HCT116 (cell line): Measurements from ENCODE around the gene ATP5MC3. TPM values are rescaled to one million over a fixed set of nuclear protein-coding genes. Genes with fewer than 3 reads are reported as not detected.

ENCODE experiments used
- ATAC-seq: fragments of 200-7000 bp; cut with Tn5 transposase; 2 replicates; pipeline ENCODE4 v1.9.1; 2020; ENCODE audit warnings: mild to moderate bottlenecking, moderate library complexity
- BruUV-seq: library from RNA; stranded (reverse); fragments of 400-500 nt; replicated peaks from 2 replicates; lab custom pipeline; 2021; lab: Mats Ljungman, UMichigan
- CTCF ChIA-PET: fragments of 300-600 bp; sonication (Branson Sonifier 250); formaldehyde crosslinking; loops from one replicate; lab custom pipeline; 2021; ENCODE audit warnings: antibody characterized with exemption; lab: Charles Lee
- POLR2A ChIA-PET: fragments of 300-600, 350-600 bp; sonication (Branson Sonifier 250); formaldehyde crosslinking; loops from one replicate; lab custom pipeline; 2021; ENCODE audit warnings: antibody characterized with exemption; lab: Charles Lee
- RAD21 ChIA-PET, 2 experiments: fragments of 300-600 bp; sonication (Branson Sonifier 250); formaldehyde crosslinking; loops; one replicate each; lab custom pipeline; 2023; ENCODE audit warnings: low total read pairs in 2 of 2; ENCODE audit not compliant: uncharacterized antibody in 2 of 2, unreplicated experiment in 2 of 2, low non-redundant PET in 1 of 2; lab: Charles Lee
- DNase-seq: peaks from one replicate; pipeline ENCODE4 v3.0.0-alpha.2; 2010; ENCODE audit warnings: low read depth, low spot score
- H2AFZ ChIP-seq: fragments of 200-600 bp; shearing (Covaris generic), sonication (generic); 2 replicates; pipeline ENCODE4 v1.6.1; 2017; ENCODE audit warnings: low read depth, mixed run types, mixed read lengths, antibody characterized with exemption, low read length; ENCODE audit not compliant: poor library complexity, severe bottlenecking
- H3K27ac ChIP-seq: 2 replicates; pipeline ENCODE4 v1.5.1; 2012; ENCODE audit warnings: low read depth, low read length
- H3K27me3 ChIP-seq: fragments of 200-600 bp; sonication (generic); 2 replicates; pipeline ENCODE4 v1.6.1; 2016; ENCODE audit warnings: mixed run types, low read length, mixed read lengths; ENCODE audit not compliant: insufficient read depth
- H3K36me3 ChIP-seq, 2 experiments: fragments of 200-500 bp in 1 of 2; fragments of 200-600 bp in 1 of 2; sonication (Bioruptor generic) in 1 of 2; sonication (generic) in 1 of 2; 2 replicates each; pipeline versions ENCODE4 v1.5.1 to v1.6.1; 2014 to 2016; ENCODE audit warnings: low read length in 2 of 2, inconsistent platforms in 1 of 2, mixed read lengths in 1 of 2, mixed run types in 1 of 2; ENCODE audit not compliant: insufficient read depth in 2 of 2, control insufficient read depth in 1 of 2
- H3K4me1 ChIP-seq, 2 experiments: fragments of 200-600 bp in 1 of 2; sonication (generic) in 1 of 2; 2 replicates each; pipeline versions ENCODE4 v1.5.1 to v1.6.1; 2012 to 2017; ENCODE audit warnings: low read length in 2 of 2, inconsistent platforms in 1 of 2, mild to moderate bottlenecking in 1 of 2, mixed read lengths in 1 of 2, mixed run types in 1 of 2, moderate library complexity in 1 of 2; ENCODE audit not compliant: insufficient read depth in 2 of 2, control insufficient read depth in 1 of 2
- H3K4me2 ChIP-seq: fragments of 200-600 bp; sonication (generic); 2 replicates; pipeline ENCODE4 v1.6.1; 2017; ENCODE audit warnings: mixed run types, low read length, mixed read lengths
- H3K4me3 ChIP-seq, 2 experiments: fragments of 200-600 bp in 1 of 2; sonication (generic) in 1 of 2; replicated peaks in 1 of 2; 2 replicates each; pipeline ENCODE4 v1.5.1; 2011 to 2016; ENCODE audit warnings: low read length in 2 of 2, control low read depth in 1 of 2, low read depth in 1 of 2, mild to moderate bottlenecking in 1 of 2, mixed read lengths in 1 of 2, mixed run types in 1 of 2
- H3K79me2 ChIP-seq: fragments of 200-600 bp; sonication (generic); 2 replicates; pipeline ENCODE4 v1.6.1; 2017; ENCODE audit warnings: mild to moderate bottlenecking, mixed run types, low read length, moderate library complexity, mixed read lengths; ENCODE audit not compliant: insufficient read depth
- H3K9ac ChIP-seq: fragments of 200-600 bp; sonication (generic); 2 replicates; pipeline ENCODE4 v1.6.1; 2016; ENCODE audit warnings: low read length, mixed read lengths
- H3K9me2 ChIP-seq: fragments of 200-600 bp; sonication (generic), shearing (Covaris generic); 2 replicates; pipeline ENCODE4 v1.6.1; 2017; ENCODE audit warnings: mixed run types, mild to moderate bottlenecking, moderate library complexity; ENCODE audit not compliant: insufficient read depth
- H3K9me3 ChIP-seq, 2 experiments: fragments of 200-500 bp in 1 of 2; fragments of 200-600 bp in 1 of 2; sonication (Bioruptor generic) in 1 of 2; sonication (generic) in 1 of 2; 2 replicates each; pipeline ENCODE4 v1.6.1; 2014 to 2017; ENCODE audit warnings: low read length in 2 of 2, mixed read lengths in 2 of 2, inconsistent platforms in 1 of 2, low read depth in 1 of 2, mild to moderate bottlenecking in 1 of 2, mixed run types in 1 of 2, moderate library complexity in 1 of 2; ENCODE audit not compliant: control insufficient read depth in 1 of 2, insufficient read depth in 1 of 2
- H4K20me1 ChIP-seq: fragments of 200-600 bp; sonication (generic), shearing (Covaris generic); 2 replicates; pipeline ENCODE4 v1.6.1; 2017; ENCODE audit warnings: mixed run types, mild to moderate bottlenecking, moderate library complexity; ENCODE audit not compliant: insufficient read depth
- CBX3 ChIP-seq: IDR thresholded peaks from 2 replicates; pipeline ENCODE4 v1.6.1; 2012; ENCODE audit warnings: low read depth
- CEBPB ChIP-seq: IDR thresholded peaks from 2 replicates; pipeline ENCODE4 v1.6.1; 2012; ENCODE audit warnings: low read depth
- CTCF ChIP-seq, 3 experiments: fragments of 200-600 bp in 1 of 3; sonication (generic) in 1 of 3; IDR thresholded peaks in 2 of 3; conservative IDR thresholded peaks in 1 of 3; 2 replicates each; pipeline ENCODE4 v1.5.1; 2012 to 2017; ENCODE audit warnings: low read depth in 2 of 3, low read length in 2 of 3, antibody characterized with exemption in 1 of 3, borderline replicate concordance in 1 of 3, control low read depth in 1 of 3, mild to moderate bottlenecking in 1 of 3, mixed read lengths in 1 of 3, mixed run types in 1 of 3, moderate library complexity in 1 of 3; ENCODE audit not compliant: insufficient read depth in 1 of 3
- EGR1 ChIP-seq: IDR thresholded peaks from 2 replicates; pipeline ENCODE4 v1.6.1; 2012; ENCODE audit warnings: low read depth
- ELF1 ChIP-seq: IDR thresholded peaks from 2 replicates; pipeline ENCODE4 v1.6.1; 2012; ENCODE audit warnings: low read depth, borderline replicate concordance
- EZH2phosphoT487 ChIP-seq: fragments of 200-600 bp; IDR thresholded peaks from 2 replicates; pipeline ENCODE4 v1.6.1; 2018; ENCODE audit warnings: antibody characterized with exemption, borderline replicate concordance
- FOSL1 ChIP-seq: IDR thresholded peaks from 2 replicates; pipeline ENCODE4 v1.6.1; 2012; ENCODE audit warnings: low read depth
- RAD21 ChIP-seq: IDR thresholded peaks from 2 replicates; pipeline ENCODE4 v1.6.1; 2012; ENCODE audit warnings: low read depth, mild to moderate bottlenecking
- SRF ChIP-seq: IDR thresholded peaks from 2 replicates; pipeline ENCODE4 v1.6.1; 2012; ENCODE audit warnings: low read depth
- ZNF274 ChIP-seq: fragments of 200-500 bp; sonication (Bioruptor generic); IDR thresholded peaks from 2 replicates; pipeline ENCODE4 v1.6.1; 2014; ENCODE audit warnings: mild to moderate bottlenecking, low read depth, low read length, inconsistent platforms
- intact Hi-C: fragments of 100-400 bp; cut with micrococcal nuclease; formaldehyde crosslinking; loops from 2 replicates; pipeline ENCODE4 v1.10.0; 2022
- total RNA-seq: library from RNA; stranded (reverse); gene quantifications from one replicate; pipeline ENCODE4 v1.2.1, GENCODE V29; 2021; ENCODE audit not compliant: unreplicated experiment

Gene ATP5MC3
- total RNA-seq, 1 experiment from 2014 or later, result 361 TPM

GRCh38 chr2:175188761-175189160 lies 7.3 kb upstream of the ATP5MC3 start:
- Histone ChIP-seq H3K9ac (no peak overlapping the region), H3K4me3 (no peak overlapping the region), H2AFZ (no peak overlapping the region), H3K4me1 (no peaks in the 10 kb centered on the region; a peak in 1 of 4 replicates), H3K9me2 (no peaks in the 10 kb centered on the region), H4K20me1 (no peaks in the 10 kb centered on the region), H3K36me3 (no peaks in the 10 kb centered on the region), H3K9me3 (no peaks in the 10 kb centered on the region), H3K79me2 (no peaks in the 10 kb centered on the region), H3K4me2 (no peak overlapping the region), H3K27ac (no peak overlapping the region), H3K27me3 (no peaks in the 10 kb centered on the region)
- ChIA-PET RAD21 (no interaction called here), POLR2A (no interaction called here), CTCF (no interaction called here)
- TF ChIP-seq ZNF274, result no peak
- TF ChIP-seq EZH2phosphoT487, result no peak
- TF ChIP-seq SRF, result no peak
- TF ChIP-seq EGR1, result no peak
- no peak for TF ChIP-seq CTCF (IDR thresholded peaks at IDR 0.05 in 2 of 3, conservative IDR thresholded peaks at IDR 0.05 in 1 of 3; ENCODE audit: borderline replicate concordance in 1 of 3, insufficient read depth in 1 of 3, low read depth in 2 of 3, low read length in 2 of 3)
- TF ChIP-seq ELF1, result no peak
- TF ChIP-seq FOSL1, result no peak
- no peak for ATAC-seq
- no peak for DNase-seq
- intact Hi-C loops, result no loop called here
- BruUV-seq, result no TSS peak

GRCh38 chr2:175187378-175187777 lies 5.9 kb upstream of the ATP5MC3 start:
- Histone ChIP-seq H3K27me3 (no peaks in the 10 kb centered on the region), H3K9me2 (no peaks in the 10 kb centered on the region), H3K27ac (no peak overlapping the region), H4K20me1 (no peaks in the 10 kb centered on the region), H3K36me3 (no peaks in the 10 kb centered on the region), H3K4me2 (no peak overlapping the region), H2AFZ (peak overlapping the region; percentile 7), H3K4me3 (no peak overlapping the region), H3K9ac (no peak overlapping the region), H3K4me1 (no peaks in the 10 kb centered on the region; a peak in 1 of 4 replicates), H3K79me2 (no peaks in the 10 kb centered on the region), H3K9me3 (no peaks in the 10 kb centered on the region)
- DNase-seq (no peak), ATAC-seq (peak; percentile 99)
- ChIA-PET POLR2A (interaction anchor here (0.9 kb wide), 1 partner anchor 19 kb away, joined by 3 read pairs; the partner anchor contains the start of gene ATF2), CTCF (interaction anchor here (1.3 kb wide), 1 partner anchor 16 kb away, joined by 6 read pairs; no protein-coding TSS in a partner anchor), RAD21 (no interaction called here)
- TF ChIP-seq CBX3 (peak; percentile 19; the same call in 1 of the 2 replicates), RAD21 (peak; percentile 59), CTCF (IDR thresholded peaks at IDR 0.05 in 2 of 3, conservative IDR thresholded peaks at IDR 0.05 in 1 of 3; ENCODE audit: borderline replicate concordance in 1 of 3, insufficient read depth in 1 of 3, low read depth in 2 of 3, low read length in 2 of 3) (peak; percentile 39 to 50 (median 49); a peak in 5 of 6 replicates), ZNF274 (no peak), CEBPB (no peak)
- BruUV-seq, result no TSS peak
- intact Hi-C loops, result no loop called here
